Measurements from ENCODE around the gene SRGAP2C.
"Not testable (repeated sequence)": the region's sequence is repeated elsewhere in the genome, so short reads cannot be mapped to it uniquely, and the experiment has no call there.

DNA sequence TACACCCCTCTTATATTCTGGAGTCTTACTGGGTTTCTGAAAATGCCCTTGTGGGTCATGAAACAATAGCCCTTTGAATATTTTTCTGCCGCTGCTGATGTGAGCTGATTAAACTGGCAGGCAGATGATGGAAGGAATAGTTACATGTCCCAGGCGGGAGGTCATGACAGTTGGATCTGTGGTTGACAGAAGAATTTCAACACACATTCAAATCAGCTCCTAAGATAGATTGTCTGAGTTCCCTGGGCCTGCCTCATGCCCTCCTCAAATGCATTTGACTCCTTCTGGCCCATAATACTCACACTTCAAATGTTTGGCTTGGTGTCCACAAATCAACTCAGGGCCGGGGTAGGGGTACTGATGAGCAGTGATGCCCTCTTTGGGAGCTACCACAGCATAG, 161.9 kb downstream of the SRGAP2C start:
- TF ChIP-seq, protein P1, sequence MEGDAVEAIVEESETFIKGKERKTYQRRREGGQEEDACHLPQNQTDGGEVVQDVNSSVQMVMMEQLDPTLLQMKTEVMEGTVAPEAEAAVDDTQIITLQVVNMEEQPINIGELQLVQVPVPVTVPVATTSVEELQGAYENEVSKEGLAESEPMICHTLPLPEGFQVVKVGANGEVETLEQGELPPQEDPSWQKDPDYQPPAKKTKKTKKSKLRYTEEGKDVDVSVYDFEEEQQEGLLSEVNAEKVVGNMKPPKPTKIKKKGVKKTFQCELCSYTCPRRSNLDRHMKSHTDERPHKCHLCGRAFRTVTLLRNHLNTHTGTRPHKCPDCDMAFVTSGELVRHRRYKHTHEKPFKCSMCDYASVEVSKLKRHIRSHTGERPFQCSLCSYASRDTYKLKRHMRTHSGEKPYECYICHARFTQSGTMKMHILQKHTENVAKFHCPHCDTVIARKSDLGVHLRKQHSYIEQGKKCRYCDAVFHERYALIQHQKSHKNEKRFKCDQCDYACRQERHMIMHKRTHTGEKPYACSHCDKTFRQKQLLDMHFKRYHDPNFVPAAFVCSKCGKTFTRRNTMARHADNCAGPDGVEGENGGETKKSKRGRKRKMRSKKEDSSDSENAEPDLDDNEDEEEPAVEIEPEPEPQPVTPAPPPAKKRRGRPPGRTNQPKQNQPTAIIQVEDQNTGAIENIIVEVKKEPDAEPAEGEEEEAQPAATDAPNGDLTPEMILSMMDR (IDR thresholded peaks at IDR 0.05) = not testable (repeated sequence)
- TF ChIP-seq POLR2A (IDR thresholded peaks at IDR 0.05) = not testable (repeated sequence)
